ENCODE data around the gene JUNB. TPM values are rescaled to one million over a fixed set of nuclear protein-coding genes. Genes with fewer than 3 reads are reported as not detected.
"Not testable (repeated sequence)": the region's sequence is repeated elsewhere in the genome, so short reads cannot be mapped to it uniquely, and the experiment has no call there.

JUNB gene
- total and polyA plus RNA-seq, 2 of the 4 experiments (the other 2 are of a cell fraction): 20.8 to 109 TPM

GRCh38 chr19:12797141-12797587, 5.9 kb downstream of the JUNB start (continued):
- TF ChIP-seq SMC3 (IDR thresholded peaks at IDR 0.05; ENCODE audit: low read depth, low read length): no peak
- no peak for TF ChIP-seq NFE2L2 (IDR thresholded peaks at IDR 0.05; ENCODE audit: low read depth, low read length)

- H3K4me1 ChIP-seq (ENCODE audit: control insufficient read depth, insufficient read depth, low read length); DNase-seq; H2AK9ac ChIP-seq (replicated peaks; ENCODE audit: low read depth, low read length, poor library complexity); H3K4me2 ChIP-seq (ENCODE audit: low read depth, low read length); H4K8ac ChIP-seq (ENCODE audit: low read depth in 2 of 2, low read length in 2 of 2); H2AFZ ChIP-seq (replicated peaks; ENCODE audit: low read length, poor library complexity); H3K27me3 ChIP-seq (ENCODE audit: control insufficient read depth, insufficient read depth, low read length); H3K14ac ChIP-seq (replicated peaks; ENCODE audit: low read depth, low read length); H2BK5ac ChIP-seq (ENCODE audit: low read depth, low read length, poor library complexity, severe bottlenecking); H3K18ac ChIP-seq (ENCODE audit: low read depth, low read length); H2BK120ac ChIP-seq (ENCODE audit: low read depth, low read length); dilution Hi-C loops (cut with HindIII; ENCODE audit: low sequenced_read_pairs, unreplicated experiment); H3K9ac ChIP-seq (ENCODE audit: low read depth, low read length); H3K9me3 ChIP-seq (ENCODE audit: control insufficient read depth, insufficient read depth, low read length); H4K20me1 ChIP-seq (ENCODE audit: insufficient read depth, low read length); BruUV-seq (replicated peaks); H3K27ac ChIP-seq (ENCODE audit: insufficient read depth, low read length); H3K4ac ChIP-seq (ENCODE audit: low read depth, low read length); H2AK5ac ChIP-seq (ENCODE audit: low read depth, low read length); H3K9me1 ChIP-seq (ENCODE audit: insufficient read depth, low read length); H4K5ac ChIP-seq (ENCODE audit: low read depth, low read length); H3K23ac ChIP-seq (ENCODE audit: low read depth, low read length); H3K36me3 ChIP-seq (ENCODE audit: control insufficient read depth, insufficient read depth, low read length); H2BK20ac ChIP-seq (ENCODE audit: low read depth, low read length); ATAC-seq (ENCODE audit: low read depth); H2BK15ac ChIP-seq (ENCODE audit: low read depth, low read length); H3K56ac ChIP-seq (ENCODE audit: extremely low read depth, insufficient read depth, low read length); intact Hi-C loops (cut with micrococcal nuclease); H3K4me3 ChIP-seq (ENCODE audit: insufficient read depth, low read depth, low read length); H4K91ac ChIP-seq (ENCODE audit: insufficient read depth, low read depth, low read length): not testable (repeated sequence)
- 90% methylated on average over 2 of the region's 7 CpGs; no CpG with 5 or more reads in 1 of the 2 experiments for WGBS, 2 experiments (ENCODE audit: extremely low coverage in 2 of 2, insufficient read length in 1 of 2)
- H3K79me1 ChIP-seq (ENCODE audit: low read depth in 1 of 2, low read length in 2 of 2): peaks cover 4 to 34% of the 10 kb centered on the region in 2 experiments; a peak in 3 of 4 replicates
- in situ Hi-C loops (cut with MboI; ENCODE audit: low sequenced_read_pairs): loop anchor here (25.0 kb wide), 1 partner anchor 1040 kb away; no protein-coding TSS in a partner anchor
- POLR2A ChIA-PET (ENCODE audit: unreplicated experiment): interaction anchor here (0.6 kb wide), 1 partner anchor 23 kb away, joined by 3 read pairs; no protein-coding TSS in a partner anchor
- CTCF ChIA-PET: interaction anchor here (0.7 to 4.1 kb wide), 3 partner anchors 27 to 39 kb away, joined by 3 to 30 read pairs (median 4); no protein-coding TSS in a partner anchor
Measured at GRCh38 chr19:12797607-12798006, 6.3 kb downstream of the JUNB start.

All from IMR-90 (cell line).